HG03064 (cell line): Measurements from ENCODE around the gene CRYBA1.
A peak's percentile ranks its signal among the peaks of the same experiment; 100 is the strongest.
"Not testable (repeated sequence)": the region's sequence is repeated elsewhere in the genome, so short reads cannot be mapped to it uniquely, and the experiment has no call there.

Experiments
- ATAC-seq: cut with Tn5 transposase; IDR thresholded peaks from one replicate; pipeline ENCODE4 v1.9.1; 2021; ENCODE audit warnings: low read depth; ENCODE audit not compliant: unreplicated experiment

CRYBA1 gene, protein sequence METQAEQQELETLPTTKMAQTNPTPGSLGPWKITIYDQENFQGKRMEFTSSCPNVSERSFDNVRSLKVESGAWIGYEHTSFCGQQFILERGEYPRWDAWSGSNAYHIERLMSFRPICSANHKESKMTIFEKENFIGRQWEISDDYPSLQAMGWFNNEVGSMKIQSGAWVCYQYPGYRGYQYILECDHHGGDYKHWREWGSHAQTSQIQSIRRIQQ

DNA sequence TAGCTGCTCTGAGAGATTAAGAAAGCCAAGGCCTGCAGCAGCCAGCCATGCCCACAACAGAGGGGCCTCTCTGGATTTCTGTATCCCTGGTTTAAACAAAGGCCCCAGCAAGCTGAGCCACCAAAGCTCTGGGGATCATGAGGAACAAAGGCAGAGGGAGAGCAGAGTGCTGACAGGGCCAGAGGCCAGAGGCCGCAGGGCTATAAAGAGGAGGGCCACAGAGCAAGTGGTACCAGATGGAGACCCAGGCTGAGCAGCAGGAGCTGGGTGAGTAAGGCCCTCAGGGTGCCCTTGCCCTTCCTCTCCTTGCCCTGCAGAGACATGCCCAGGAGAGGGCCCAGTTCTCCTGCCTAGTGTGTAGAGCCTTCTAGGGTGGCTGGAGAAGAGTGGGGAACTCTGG, at the start of gene CRYBA1:
Gene CRYBA1, plus strand, starts transcription at position 232 of the 400 bp plus-strand sequence. Its CDS starts 5 bp downstream, at position 237.
- ATAC-seq, result no peak

DNA sequence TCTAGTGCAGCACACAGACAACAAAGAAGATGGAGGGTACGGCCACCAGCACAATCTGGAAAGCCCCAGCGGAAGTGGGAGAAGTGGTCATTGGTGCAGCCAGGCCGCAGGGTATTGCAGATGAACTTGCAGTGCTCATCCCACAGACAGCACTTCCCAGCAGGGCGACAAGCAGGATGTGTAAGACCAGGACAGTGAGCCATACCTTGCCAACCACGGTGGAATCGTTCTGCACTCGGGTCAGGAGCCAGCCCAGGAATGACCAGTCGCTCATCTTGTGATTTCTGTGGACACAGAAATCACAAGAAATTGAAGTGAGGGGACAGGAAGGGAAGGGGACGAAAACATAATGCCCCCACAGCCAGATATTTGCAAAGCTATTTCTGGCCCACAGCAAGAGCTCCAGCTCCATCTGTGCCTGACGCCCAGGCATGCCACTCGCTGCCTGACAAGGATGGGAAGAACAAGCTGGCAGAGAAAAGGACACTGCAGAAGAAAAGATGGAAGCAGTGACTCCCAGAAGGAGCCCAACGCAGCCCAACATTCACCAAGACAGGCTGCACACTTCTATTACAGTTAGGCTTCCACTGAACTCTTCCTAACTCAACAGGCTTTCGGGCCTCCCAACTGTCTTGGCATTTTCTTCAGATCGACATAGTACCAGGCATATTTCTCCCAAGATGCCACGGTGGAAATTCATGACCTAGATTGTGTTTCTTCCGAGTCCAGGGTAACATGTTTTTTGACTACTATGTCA, 49.0 kb upstream of the CRYBA1 start:
- no peak for ATAC-seq

DNA sequence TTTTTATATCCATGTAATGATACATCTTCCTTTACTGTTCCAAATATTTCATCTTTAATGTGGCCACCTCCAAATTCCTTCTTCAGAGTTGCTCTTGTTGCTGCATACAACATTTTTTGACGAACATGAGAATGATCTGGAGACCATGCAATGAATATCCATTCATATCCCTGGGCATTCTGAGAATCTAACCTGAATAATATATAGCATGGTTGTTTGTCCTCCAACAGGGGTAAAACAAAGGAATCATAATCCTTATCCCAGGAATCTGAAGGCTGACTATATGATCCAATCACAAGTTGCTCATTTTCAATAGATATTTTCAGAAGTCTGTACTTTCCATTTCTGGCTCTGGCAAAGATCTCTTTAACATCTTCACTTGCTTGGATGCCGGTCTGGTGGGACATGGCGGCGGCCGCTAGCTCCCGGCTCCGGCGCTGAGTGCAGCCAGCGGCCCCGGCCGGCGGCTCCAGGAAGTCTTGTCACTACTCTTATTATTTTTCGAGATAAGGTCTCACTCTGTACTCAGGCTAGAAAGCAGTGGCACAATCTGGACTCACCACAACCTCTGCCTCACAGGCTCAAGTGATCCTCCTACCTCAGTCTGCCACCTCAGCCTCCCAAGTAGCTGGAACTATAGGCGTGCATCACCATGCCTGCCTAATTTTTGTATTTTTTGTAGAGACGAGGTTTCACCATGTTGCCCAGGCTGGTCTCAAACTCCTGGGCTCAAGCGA, 42.4 kb upstream of the CRYBA1 start:
- not testable (repeated sequence) for ATAC-seq

DNA sequence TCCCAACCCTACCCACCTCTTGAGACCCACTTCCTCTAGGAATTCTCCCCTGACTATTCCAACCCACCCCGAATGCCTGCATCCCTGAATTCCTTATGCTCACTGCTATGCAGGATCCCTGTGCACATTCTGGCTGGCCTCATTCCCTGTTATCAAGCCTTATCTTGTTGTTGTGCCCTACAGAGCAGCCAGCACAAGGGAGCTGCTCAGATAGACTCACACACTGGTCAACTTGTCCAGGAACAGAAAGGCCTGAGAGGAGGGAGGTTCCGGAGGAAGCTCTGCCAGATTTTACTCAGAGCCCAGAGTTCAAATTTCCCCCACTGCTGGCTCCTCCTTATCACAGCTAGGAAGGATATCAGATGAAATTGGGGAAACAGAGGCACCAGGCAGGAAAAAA, 41.6 kb upstream of the CRYBA1 start:
- ATAC-seq, result no peak

DNA sequence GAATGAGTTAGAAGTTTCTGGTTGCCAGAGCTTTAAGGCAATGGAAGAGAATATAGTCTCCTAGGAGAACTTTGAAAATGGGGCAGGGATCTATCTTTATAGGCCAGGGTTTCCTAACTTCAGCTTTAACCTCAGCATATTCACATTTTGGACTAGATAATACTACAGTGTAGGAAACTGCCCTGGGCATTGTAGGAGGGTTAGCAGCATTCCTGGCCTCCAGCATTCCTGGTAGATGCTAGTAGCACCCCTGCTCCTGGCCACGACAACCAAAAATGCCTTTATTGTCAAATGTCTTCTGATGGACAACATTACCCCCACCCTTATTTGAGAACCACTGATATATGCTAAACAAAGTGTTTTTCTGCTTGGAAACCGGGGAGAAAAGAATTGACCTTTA, 38.7 kb upstream of the CRYBA1 start:
- ATAC-seq, result no peak

DNA sequence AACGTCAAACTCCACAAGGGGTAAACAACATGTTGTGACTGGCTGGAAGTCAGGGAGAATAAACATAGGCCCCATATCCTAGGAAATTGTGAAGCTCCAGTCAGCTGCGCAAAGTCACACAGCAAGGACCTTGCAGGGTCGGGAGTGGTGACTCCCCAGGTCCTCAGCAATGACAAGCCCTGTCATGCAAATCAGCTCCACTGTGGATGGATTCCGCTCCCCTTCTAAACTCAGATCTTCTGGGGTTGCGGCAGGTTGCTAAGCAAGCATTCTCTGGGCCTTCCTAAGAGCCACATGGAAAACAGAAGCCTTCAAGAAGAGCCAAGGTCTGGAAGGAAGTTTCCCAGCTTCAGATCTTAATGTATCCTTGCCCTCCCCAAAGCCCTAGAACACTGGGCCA, 37.6 kb upstream of the CRYBA1 start:
- no peak for ATAC-seq

DNA sequence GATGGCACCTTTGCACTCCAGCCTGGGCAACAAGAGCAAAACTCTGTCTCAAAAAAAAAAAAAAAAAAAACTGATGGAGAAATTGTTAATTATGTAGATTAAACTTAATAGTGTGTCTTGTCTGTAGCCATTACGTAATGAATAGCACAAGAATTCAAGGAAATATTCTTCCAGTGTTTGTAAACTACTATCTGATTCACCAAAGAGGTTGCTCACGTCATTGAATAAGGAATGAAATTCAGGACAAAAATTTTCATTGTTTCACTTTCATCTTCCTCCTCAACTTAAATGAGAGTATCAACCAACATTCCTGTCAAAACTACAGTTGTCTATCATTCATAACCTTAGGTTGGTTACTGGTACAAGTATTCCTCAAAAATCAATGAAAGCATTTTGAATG, 35.8 kb upstream of the CRYBA1 start:
- no peak for ATAC-seq

DNA sequence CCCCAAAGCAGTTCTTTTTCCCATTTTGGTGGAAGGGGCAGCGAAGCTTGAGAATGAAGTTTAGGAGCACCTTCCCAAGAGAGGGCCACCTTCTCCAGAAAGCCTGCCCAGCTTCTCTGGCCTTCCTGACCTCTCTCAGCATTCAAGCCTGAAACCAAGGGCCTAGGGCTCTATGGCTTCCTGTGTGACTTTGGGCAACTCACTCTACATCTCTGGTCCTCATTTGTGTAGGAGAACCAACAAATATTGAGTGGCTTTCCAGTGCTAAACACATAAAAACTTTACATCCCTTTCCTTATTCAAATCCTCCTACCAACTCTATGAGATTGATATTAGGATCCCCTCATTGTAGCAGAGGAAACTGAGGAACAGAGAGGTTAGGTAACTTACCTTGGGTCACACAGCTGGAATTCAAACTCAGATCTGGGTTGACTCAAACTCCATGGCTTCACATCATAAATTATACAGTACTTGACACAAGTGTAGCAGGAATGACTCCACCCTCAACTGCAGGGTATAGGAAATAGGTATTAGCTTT, 34.5 kb upstream of the CRYBA1 start:
- ATAC-seq, result no peak

DNA sequence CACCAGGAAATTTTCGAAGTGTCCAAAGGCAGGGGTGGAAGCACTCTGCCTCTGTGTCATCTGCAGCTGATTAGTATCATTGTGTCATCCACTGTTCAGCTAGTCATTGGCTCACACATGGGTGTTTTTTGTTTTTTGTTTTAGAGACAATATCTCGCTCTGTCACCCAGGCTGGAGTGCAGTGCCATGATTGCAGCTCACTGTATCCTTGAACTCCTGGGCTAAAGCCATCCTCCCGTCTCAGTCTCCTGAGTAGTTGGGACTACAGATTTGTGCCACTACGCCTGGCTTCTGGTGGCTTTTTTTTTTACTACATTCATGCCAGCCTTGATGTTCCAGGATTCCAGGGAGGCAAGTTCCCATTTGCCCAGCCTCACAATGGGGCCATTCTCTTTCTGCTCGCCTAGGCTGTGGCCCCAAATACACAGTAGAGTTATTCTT, 34.0 kb upstream of the CRYBA1 start:
- ATAC-seq, result no peak

DNA sequence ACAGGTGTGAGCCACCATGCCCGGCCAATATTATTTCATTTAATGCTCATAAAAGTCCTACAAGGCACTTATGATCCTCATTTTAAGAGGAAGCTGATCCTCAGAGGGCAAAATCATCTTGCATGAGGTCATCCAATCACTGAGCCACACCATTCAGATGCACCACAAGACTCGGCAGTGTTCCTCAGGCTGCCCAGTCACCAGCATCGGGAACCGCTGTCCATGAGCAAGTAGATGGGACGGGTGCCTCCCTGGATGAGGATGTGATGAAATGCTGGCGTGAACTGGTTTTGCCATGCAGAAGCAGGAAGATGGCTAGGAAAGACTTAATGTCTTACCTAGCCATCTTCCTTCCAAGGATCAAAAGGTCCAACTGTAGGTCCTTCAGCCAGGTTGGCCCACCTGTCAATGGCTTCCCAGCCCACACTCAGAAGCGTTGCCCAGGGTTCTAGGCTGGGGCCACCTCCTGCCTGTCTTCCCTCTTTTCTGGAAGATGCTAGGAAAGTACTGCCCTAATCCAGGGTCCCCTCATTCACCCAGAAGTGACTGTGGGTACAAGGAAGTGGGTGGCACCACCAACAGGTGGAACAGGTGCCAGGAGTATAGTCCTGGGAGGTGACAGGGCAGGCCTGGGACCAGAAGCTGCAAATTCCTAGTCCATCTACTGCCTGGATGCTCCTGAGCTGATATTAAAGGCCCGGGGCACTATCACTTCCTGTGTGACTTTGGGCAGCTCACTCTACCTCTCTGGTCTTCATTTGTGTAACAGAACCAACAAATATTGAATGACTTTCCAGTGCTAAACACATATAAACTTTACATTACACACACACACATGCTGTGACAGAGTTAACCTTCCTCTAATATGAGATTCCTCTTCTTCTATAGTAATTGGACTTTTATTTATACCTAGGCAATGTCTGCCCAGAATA, 32.2 kb upstream of the CRYBA1 start:
- ATAC-seq, result no peak

DNA sequence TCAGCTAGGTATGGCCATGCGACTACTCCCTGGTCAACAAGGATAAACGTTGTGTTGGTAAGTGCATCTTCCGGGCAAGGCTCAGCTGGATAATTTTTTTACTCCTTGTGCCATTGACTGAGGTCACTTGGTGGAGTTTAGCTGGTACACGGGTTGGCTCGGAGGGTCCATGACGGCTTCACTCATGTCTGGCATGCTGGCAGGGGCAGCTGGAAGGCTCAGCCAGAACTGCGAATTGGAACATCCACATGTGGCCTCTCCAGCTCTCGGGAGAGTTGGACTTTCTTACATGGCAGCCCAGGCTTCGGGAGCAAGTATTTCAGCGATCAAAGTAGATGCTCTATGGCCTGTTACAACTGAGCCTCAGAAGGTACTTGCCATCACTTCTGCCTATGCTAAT, 31.5 kb upstream of the CRYBA1 start:
- no peak for ATAC-seq

DNA sequence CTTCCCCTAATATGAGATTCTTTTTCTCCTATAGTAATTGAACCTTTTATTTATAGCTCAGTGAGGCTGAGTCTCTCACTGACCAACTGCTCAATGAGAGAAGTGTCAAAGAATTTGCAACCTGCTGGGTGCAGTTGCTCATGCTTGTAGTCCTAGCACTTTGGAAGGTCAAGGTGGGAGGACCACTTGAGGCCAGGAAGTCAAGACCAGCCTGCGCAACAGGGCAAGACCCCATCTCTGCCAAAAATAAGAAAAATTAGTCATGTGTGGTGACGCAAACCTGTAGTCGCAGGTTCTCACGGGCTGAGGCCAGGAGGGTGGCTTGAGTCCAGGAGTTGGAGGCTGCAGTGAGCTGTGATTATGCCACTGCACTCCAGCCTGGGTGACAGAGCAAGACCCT, 30.9 kb upstream of the CRYBA1 start:
- no peak for ATAC-seq

DNA sequence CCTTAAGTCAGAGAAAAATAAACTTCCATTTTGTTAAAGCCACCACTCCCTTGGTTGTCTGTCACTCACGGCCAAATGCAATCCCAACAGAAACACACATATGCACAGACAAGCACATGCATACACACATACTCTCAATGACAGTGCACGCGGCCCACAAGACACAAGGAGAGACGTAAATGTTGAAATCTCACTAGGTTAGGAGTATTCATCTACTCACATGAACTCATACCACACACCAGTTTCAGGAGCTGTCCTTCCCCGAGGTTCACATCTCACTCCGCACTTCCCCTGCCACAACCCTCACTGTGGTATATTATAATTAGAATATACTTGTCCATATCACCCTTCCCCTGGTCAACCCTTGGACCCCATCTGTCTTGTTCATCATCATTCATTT, 30.5 kb upstream of the CRYBA1 start:
- ATAC-seq, result no peak

DNA sequence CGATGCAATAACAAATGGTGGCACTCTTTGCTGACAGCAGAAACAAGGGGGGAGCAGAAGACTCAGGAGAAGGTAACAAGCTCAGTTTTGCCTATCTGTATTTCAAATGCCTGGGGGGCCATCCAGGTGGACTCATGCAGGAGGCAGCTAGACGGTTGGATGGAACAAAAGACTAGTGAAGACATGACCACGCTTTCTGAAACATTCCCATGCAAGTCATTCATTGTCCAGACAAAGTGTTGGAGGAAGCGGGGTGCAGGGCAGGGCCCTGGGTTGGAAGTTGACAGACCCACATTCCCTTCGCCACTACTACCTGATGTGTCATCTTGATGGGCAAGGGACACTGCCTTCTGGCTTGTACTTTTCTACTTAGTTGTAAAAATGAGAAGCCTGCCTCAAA, 29.8 kb upstream of the CRYBA1 start:
- no peak for ATAC-seq

DNA sequence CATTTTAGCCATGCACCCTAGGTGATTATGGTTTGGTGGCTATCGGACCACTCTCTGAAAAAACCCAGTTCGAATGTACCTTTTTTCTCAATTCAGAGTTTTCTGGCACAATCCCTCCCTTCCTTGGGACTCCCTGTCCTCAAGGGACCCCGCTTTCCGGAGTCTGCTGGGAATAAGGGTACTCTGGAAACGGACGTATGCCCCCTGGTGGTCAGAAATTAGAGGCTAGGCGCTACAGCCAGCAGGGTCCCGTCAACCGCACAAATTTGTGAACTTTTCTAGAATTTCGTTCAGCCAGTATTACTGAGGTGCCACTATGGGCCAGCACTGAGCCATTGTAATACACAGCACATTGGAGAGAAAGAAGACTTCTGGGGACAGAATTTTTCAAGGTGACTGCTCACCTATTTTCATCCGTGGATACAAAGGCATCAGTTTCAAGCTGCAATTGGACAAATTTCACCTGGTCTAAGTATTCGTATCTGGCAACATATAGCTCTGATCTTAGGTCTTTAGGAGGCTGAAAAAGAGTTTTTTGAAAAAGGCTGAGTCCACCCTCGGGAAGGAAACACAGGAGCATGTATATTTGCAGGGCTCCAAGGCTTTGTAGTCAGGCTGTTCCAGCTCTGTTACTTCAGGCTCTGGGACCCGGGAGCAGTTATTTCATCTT, 27.1 kb upstream of the CRYBA1 start:
- ATAC-seq, result peak; percentile 71

DNA sequence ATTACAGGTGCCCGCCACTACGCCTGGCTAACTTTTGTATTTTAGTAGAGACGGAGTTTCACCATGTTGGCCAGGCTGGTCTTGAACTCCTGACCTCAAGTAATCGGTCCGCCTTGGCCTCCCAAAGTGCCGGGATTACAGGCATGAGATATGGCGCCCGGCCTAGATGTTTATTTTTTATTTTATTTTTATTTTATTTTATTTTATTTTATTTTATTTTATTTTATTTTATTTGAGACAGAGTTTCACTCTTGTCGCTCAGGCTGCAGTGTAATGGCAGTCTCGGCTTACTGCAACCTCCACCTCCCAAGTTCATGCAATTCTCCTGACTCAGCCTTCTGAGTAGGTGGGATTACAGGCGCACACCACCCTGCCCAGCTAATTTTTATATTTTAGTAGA, 25.3 kb upstream of the CRYBA1 start:
- ATAC-seq, result not testable (repeated sequence)

DNA sequence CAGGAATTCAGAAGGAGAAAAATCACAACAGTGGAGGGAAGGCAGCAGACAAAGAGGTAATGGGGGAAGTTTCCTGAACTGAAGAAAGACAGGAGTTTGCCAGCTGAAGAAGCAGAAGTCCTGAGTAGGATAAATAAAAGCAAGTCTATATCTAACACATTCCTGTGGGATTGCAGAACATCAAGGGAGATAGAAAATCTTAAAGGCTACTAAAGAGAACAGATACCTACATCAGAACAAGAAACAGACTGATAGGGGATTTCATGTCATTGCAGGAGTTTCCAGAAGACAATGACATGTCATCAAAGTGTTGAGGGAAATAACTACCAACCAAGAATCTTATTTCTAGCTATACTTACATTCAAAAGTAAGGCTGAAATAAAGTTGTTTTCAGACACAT, 21.3 kb upstream of the CRYBA1 start:
- ATAC-seq, result no peak

DNA sequence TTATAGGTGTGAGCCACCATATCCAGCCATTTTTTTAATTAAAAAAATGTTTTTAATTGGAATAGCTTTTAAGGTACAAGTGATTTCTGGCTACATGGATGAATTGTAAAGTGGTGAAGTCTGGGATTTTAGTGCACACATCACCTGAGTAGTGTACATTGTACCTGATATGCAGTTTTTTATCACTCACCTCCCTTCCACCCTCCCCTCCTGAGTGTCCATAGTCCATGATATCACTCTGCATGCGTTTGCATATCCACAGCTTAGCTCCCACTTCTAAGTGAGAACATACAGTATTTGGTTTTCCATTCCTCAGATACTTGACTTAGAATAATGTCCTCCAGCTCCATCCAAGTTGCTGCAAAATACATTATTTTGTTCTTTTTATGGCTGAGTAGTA, 13.4 kb upstream of the CRYBA1 start:
- no peak for ATAC-seq

DNA sequence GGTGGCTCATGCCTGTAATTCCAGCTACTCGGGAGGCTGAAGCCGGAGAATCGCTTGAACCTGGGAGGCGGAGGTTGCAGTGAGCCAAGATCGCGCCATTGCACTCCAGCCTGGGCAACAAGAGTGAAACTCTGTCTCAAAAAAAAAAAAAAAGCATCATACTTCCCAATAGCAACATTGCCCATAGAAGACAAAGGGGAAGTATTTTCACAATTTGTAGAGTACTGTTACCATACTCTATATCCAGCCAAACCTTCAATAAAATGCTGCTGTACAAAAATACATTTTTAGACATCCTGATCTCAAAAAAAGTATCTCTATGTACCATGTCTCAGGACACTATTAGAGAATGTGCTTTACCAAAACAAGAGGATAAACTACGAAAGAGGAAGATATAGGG, 11.7 kb upstream of the CRYBA1 start:
- not testable (repeated sequence) for ATAC-seq

DNA sequence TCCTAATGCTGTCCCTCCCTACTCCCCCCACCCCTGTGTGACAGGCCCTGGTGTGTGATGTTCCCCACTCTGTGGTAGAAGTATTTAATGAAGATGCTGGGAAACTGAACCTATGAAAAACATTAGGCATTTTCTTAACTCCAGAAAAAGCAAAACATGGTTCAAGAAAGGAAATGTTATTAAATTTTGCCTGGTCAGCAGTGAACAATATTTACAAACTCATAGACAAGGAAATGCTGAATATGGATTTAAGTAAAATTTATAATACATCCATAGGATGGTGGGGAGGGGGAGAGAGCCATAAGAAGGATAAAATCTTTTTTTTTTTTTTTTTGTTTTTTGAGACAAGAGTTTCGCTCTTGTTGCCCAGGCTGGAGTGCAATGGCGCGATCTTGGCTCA, 10.8 kb upstream of the CRYBA1 start:
- no peak for ATAC-seq
